Measurements from ENCODE around the gene LEMD2.

LEMD2 gene

GRCh38 chr6:33818293-33818692, 29.4 kb upstream of the LEMD2 start:
- no peak for DNase-seq

- DNase-seq: no peak
Measured at GRCh38 chr6:33817489-33817888, 28.6 kb upstream of the LEMD2 start.

GRCh38 chr6:33816911-33817310, 28.0 kb upstream of the LEMD2 start:
- no peak for DNase-seq

GRCh38 chr6:33815854-33816253, 26.9 kb upstream of the LEMD2 start:
- no peak for DNase-seq

- no peak for DNase-seq
Measured at GRCh38 chr6:33813990-33814985, 25.4 kb upstream of the LEMD2 start.

- DNase-seq: no peak
Measured at GRCh38 chr6:33813246-33813904, 24.4 kb upstream of the LEMD2 start.

- DNase-seq: peak; percentile 29
Measured at GRCh38 chr6:33812669-33813068, 23.7 kb upstream of the LEMD2 start.

- DNase-seq: no peak
Measured at GRCh38 chr6:33809594-33809993, 20.7 kb upstream of the LEMD2 start.

- no peak for DNase-seq
Measured at GRCh38 chr6:33808641-33809180, 19.8 kb upstream of the LEMD2 start.

- DNase-seq: no peak
Measured at GRCh38 chr6:33807606-33808005, 18.7 kb upstream of the LEMD2 start.

- no peak for DNase-seq
Measured at GRCh38 chr6:33806841-33807240, 17.9 kb upstream of the LEMD2 start.

- no peak for DNase-seq
Measured at GRCh38 chr6:33803571-33804053, 14.7 kb upstream of the LEMD2 start, which contains the start of gene MLN. Gene MLN, minus strand, starts transcription at chr6:33804003. Its CDS starts 2,840 bp downstream, at chr6:33801163.

- no peak for DNase-seq
Measured at GRCh38 chr6:33802186-33802958, 13.4 kb upstream of the LEMD2 start.

- DNase-seq: no peak
Measured at GRCh38 chr6:33801611-33802010, 12.7 kb upstream of the LEMD2 start.

GRCh38 chr6:33800248-33800969, 11.5 kb upstream of the LEMD2 start:
- no peak for DNase-seq

- no peak for DNase-seq
Measured at GRCh38 chr6:33799454-33800113, 10.7 kb upstream of the LEMD2 start.

- DNase-seq: no peak
Measured at GRCh38 chr6:33798343-33798848, 9.5 kb upstream of the LEMD2 start.

- no peak for DNase-seq
Measured at GRCh38 chr6:33797626-33798342, 8.9 kb upstream of the LEMD2 start.

GRCh38 chr6:33794910-33795623, 6.1 kb upstream of the LEMD2 start:
- DNase-seq: no peak

- DNase-seq: no peak
Measured at GRCh38 chr6:33792981-33793380, 4.1 kb upstream of the LEMD2 start.
